Measurements from ENCODE around the gene ATP13A3.

DNA sequence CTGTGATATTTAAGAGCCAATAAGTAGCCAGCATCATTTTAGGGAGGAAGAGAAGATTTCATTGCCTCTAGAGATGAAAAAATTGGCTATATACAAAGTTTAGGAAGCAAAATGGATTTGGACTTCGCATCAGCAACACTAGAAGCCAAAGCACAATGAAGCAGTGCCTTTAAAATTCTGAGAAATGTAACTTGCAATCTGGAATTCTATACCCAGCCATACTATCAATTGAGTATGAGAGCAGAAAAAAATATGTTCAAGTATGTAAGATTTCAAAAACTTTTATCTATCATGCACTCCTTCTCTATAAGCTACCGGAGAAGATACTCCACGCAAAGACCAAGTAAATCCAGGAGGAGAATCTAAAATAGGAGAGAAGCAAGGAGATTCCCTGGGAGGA is 47.4 kb upstream of the ATP13A3 start:
- TF ChIP-seq EZH2 (IDR thresholded peaks at IDR 0.05; ENCODE audit: borderline replicate concordance, low read length), result no peak
- TF ChIP-seq, protein P1, sequence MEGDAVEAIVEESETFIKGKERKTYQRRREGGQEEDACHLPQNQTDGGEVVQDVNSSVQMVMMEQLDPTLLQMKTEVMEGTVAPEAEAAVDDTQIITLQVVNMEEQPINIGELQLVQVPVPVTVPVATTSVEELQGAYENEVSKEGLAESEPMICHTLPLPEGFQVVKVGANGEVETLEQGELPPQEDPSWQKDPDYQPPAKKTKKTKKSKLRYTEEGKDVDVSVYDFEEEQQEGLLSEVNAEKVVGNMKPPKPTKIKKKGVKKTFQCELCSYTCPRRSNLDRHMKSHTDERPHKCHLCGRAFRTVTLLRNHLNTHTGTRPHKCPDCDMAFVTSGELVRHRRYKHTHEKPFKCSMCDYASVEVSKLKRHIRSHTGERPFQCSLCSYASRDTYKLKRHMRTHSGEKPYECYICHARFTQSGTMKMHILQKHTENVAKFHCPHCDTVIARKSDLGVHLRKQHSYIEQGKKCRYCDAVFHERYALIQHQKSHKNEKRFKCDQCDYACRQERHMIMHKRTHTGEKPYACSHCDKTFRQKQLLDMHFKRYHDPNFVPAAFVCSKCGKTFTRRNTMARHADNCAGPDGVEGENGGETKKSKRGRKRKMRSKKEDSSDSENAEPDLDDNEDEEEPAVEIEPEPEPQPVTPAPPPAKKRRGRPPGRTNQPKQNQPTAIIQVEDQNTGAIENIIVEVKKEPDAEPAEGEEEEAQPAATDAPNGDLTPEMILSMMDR (IDR thresholded peaks at IDR 0.05; ENCODE audit: low read length), result no peak
